ENCODE results near the gene YEATS2. TPM values are rescaled to one million over a fixed set of nuclear protein-coding genes. Genes with fewer than 3 reads are reported as not detected.
"Not testable (repeated sequence)": the region's sequence is repeated elsewhere in the genome, so short reads cannot be mapped to it uniquely, and the experiment has no call there.

YEATS2 gene
- total RNA-seq (2014; rRNA removed) = 28.3 and 29.2 TPM in 2 replicates
- polyA plus RNA-seq (2012) = 13.7 TPM

- DNase-seq (ENCODE audit: low read depth) = peak; percentile 68
These were observed at the start of gene YEATS2 for GRCh38 chr3:183697610-183698317. YEATS2 (plus strand) TSS chr3:183697797; CDS start chr3:183715163, 17,366 bp downstream.

GRCh38 chr3:183650554-183650953 is 47.0 kb upstream of the YEATS2 start:
- no peak for DNase-seq (ENCODE audit: low read depth)

GRCh38 chr3:183653209-183654064 is 44.2 kb upstream of the YEATS2 start:
- peak; percentile 22 for DNase-seq (ENCODE audit: low read depth)

GRCh38 chr3:183654727-183655126 is 42.9 kb upstream of the YEATS2 start:
- no peak for DNase-seq (ENCODE audit: low read depth)

- DNase-seq (ENCODE audit: low read depth) = no peak
These were observed 35.5 kb upstream of the YEATS2 start for GRCh38 chr3:183662099-183662498.

GRCh38 chr3:183664913-183665381 is 32.6 kb upstream of the YEATS2 start:
- DNase-seq (ENCODE audit: low read depth) = peak; percentile 95

- DNase-seq (ENCODE audit: low read depth) = no peak
These were observed 17.5 kb upstream of the YEATS2 start for GRCh38 chr3:183680061-183680460.

- no peak for DNase-seq (ENCODE audit: low read depth)
These were observed 9.9 kb upstream of the YEATS2 start for GRCh38 chr3:183687705-183688104.

- peak; percentile 7 for DNase-seq (ENCODE audit: low read depth)
These were observed 8.7 kb upstream of the YEATS2 start for GRCh38 chr3:183688874-183689273.

GRCh38 chr3:183689621-183690020 is 8.0 kb upstream of the YEATS2 start:
- DNase-seq (ENCODE audit: low read depth) = not testable (repeated sequence)

- DNase-seq (ENCODE audit: low read depth) = no peak
These were observed 7.1 kb upstream of the YEATS2 start for GRCh38 chr3:183690402-183690995.

- DNase-seq (ENCODE audit: low read depth) = no peak
These were observed 5.2 kb upstream of the YEATS2 start for GRCh38 chr3:183692436-183692835.

GRCh38 chr3:183695569-183696364 is 1.8 kb upstream of the YEATS2 start:
- no peak for DNase-seq (ENCODE audit: low read depth)

GRCh38 chr3:183697123-183697609 is 431 bp upstream of the YEATS2 start:
- DNase-seq (ENCODE audit: low read depth) = no peak

- peak; percentile 24 for DNase-seq (ENCODE audit: low read depth)
These were observed 738 bp downstream of the YEATS2 start for GRCh38 chr3:183698318-183698751.

- DNase-seq (ENCODE audit: low read depth) = peak; percentile 23
These were observed 1.2 kb downstream of the YEATS2 start for GRCh38 chr3:183698756-183699155.

- DNase-seq (ENCODE audit: low read depth) = no peak
These were observed 1.8 kb downstream of the YEATS2 start for GRCh38 chr3:183699238-183699947.

- DNase-seq (ENCODE audit: low read depth) = no peak
These were observed 4.1 kb downstream of the YEATS2 start for GRCh38 chr3:183701744-183702143.

GRCh38 chr3:183703892-183704291 is 6.3 kb downstream of the YEATS2 start:
- not testable (repeated sequence) for DNase-seq (ENCODE audit: low read depth)

- DNase-seq (ENCODE audit: low read depth) = peak; percentile 28
These were observed 12.6 kb downstream of the YEATS2 start for GRCh38 chr3:183710231-183710630.

All from LHCN-M2 (cell line).